Parathyroid adenoma (tissue), 2 donors: ENCODE data around the gene GGA2.

ENCODE experiments used
- H2AFZ ChIP-seq: fragments of 300-600 bp; sonication (generic); one replicate; pipeline ENCODE4 v1.7.0; 2017; ENCODE audit warnings: antibody characterized with exemption, mild to moderate bottlenecking
- H3K27ac ChIP-seq: fragments of 300-600 bp; sonication (generic); one replicate; pipeline ENCODE4 v1.7.0; 2017
- H3K27me3 ChIP-seq: fragments of 300-600 bp; sonication (generic); one replicate; pipeline ENCODE4 v1.7.0; 2017; ENCODE audit warnings: low read length; ENCODE audit not compliant: control insufficient read depth, insufficient read depth
- H3K36me3 ChIP-seq: fragments of 300-600 bp; sonication (generic); one replicate; pipeline ENCODE4 v1.7.0; 2017; ENCODE audit warnings: low read length; ENCODE audit not compliant: control insufficient read depth, insufficient read depth
- H3K4me1 ChIP-seq: fragments of 300-600 bp; sonication (generic); one replicate; pipeline ENCODE4 v1.7.0; 2017; ENCODE audit warnings: control low read depth
- H3K4me2 ChIP-seq: fragments of 300-600 bp; sonication (generic); one replicate; pipeline ENCODE4 v1.7.0; 2017; ENCODE audit warnings: low read length
- H3K4me3 ChIP-seq: fragments of 300-600 bp; sonication (generic); one replicate; pipeline ENCODE4 v1.7.0; 2017; ENCODE audit warnings: low read depth, low read length
- H3K79me2 ChIP-seq: fragments of 300-600 bp; sonication (generic); one replicate; pipeline ENCODE4 v1.7.0; 2017; ENCODE audit warnings: control low read depth
- H3K9ac ChIP-seq: fragments of 300-600 bp; sonication (generic); one replicate; pipeline ENCODE4 v1.7.0; 2017; ENCODE audit warnings: mild to moderate bottlenecking
- H3K9me3 ChIP-seq: fragments of 300-600 bp; sonication (generic); one replicate; pipeline ENCODE4 v1.7.0; 2017; ENCODE audit warnings: low read length; ENCODE audit not compliant: control insufficient read depth
- CTCF ChIP-seq: fragments of 300-600 bp; sonication (generic); IDR thresholded peaks from one replicate; pipeline ENCODE4 v1.7.0; 2017; ENCODE audit warnings: antibody characterized with exemption, mild to moderate bottlenecking
- donor health status: primary hyperparathyroidism.

GGA2 gene

DNA sequence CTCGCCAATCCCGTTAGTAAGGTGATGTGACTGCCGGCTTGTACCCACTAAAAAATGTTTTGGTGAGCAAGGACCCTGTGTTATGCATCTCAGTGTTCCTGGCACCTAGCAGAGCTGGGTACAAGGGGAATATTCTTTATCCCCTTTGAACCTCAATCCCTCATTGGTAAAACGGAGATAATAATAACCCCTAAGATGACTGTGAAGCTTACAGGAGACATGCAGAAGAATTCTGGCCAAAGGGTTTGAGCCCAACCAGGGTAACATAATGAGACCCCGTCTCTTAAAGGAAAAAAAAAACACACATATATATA is 896 bp downstream of the GGA2 start:
- H3K4me1 ChIP-seq, result peaks cover 13% of the 10 kb centered on the region

GRCh38 chr16:23508589-23509440 is 1.5 kb downstream of the GGA2 start:
- H3K79me2 ChIP-seq, result peaks cover 15% of the 10 kb centered on the region
- no peaks in the 10 kb centered on the region for H3K27me3 ChIP-seq
- peak overlapping the region; percentile 88 for H2AFZ ChIP-seq
- H3K36me3 ChIP-seq, result no peaks in the 10 kb centered on the region
- TF ChIP-seq CTCF, result no peak
- peak overlapping the region; percentile 45 for H3K27ac ChIP-seq
- H3K9me3 ChIP-seq, result no peaks in the 10 kb centered on the region
- H3K4me2 ChIP-seq, result peak overlapping the region; percentile 82
- peaks cover 15% of the 10 kb centered on the region for H3K4me1 ChIP-seq
- H3K4me3 ChIP-seq, result peak overlapping the region; percentile 63
- H3K9ac ChIP-seq, result no peak overlapping the region

More for the DNA sequence above, 896 bp downstream of the GGA2 start:
- H3K9me3 ChIP-seq, result no peaks in the 10 kb centered on the region
- H3K9ac ChIP-seq, result no peak overlapping the region
- peak overlapping the region; percentile 88 for H2AFZ ChIP-seq
- H3K27me3 ChIP-seq, result no peaks in the 10 kb centered on the region
- H3K4me2 ChIP-seq, result peak overlapping the region; percentile 82
- H3K36me3 ChIP-seq, result no peaks in the 10 kb centered on the region
- no peak for TF ChIP-seq CTCF
- peak overlapping the region; percentile 63 for H3K4me3 ChIP-seq
- H3K27ac ChIP-seq, result no peak overlapping the region
- H3K79me2 ChIP-seq, result peaks cover 15% of the 10 kb centered on the region

- Histone ChIP-seq H3K4me1 (peaks cover 15% of the 10 kb centered on the region), H3K27me3 (no peaks in the 10 kb centered on the region), H3K79me2 (peaks cover 26% of the 10 kb centered on the region), H3K9me3 (no peaks in the 10 kb centered on the region), H3K27ac (no peak overlapping the region), H2AFZ (no peak overlapping the region), H3K4me2 (no peak overlapping the region), H3K36me3 (no peaks in the 10 kb centered on the region), H3K4me3 (no peak overlapping the region), H3K9ac (no peak overlapping the region)
- no peak for TF ChIP-seq CTCF
These were observed 3.7 kb downstream of the GGA2 start for GRCh38 chr16:23506606-23506994.

DNA sequence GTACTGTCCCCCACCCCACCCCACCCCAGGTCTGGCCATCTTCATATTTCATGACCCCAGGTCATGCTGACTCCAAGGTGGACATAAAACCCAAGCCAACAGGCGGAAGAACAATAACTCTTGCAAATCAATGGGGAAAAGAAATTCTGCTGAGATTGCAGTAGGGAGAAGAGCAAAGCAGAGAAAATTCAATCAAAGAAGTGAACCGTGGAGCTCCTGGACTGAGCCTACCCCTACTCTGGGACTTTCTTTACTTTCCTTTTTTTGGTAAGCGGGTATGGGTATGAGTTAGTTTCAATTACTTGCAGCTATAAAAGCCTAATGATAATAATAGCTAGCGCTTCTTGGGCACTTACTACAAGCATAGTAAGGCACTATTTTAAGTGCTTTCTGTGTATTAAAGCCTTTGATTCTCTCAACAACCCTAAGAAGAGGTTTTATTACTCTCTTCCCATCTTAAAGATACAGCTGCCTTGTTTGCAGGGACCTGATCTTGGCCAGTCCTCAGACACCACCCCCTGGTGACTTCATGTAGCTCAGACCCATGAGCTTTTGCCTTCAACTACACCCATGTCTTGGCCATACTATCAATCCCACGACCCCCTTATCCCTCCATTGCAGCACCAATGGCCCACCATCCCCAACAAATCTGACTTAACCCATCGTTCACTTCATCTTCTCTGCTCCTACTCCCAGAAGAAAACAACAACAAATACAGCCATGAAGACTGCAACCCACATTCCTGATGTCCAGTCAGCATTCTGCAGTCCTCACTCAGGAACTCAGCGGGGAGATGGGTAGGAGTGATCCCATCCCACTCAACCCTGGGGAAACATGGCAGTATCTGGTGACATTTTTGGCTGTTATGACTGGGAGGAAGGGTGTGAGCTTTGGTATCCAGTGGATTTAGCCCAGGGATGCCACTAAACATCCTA is 4.4 kb downstream of the GGA2 start:
- Histone ChIP-seq H3K9me3 (no peaks in the 10 kb centered on the region), H3K9ac (no peak overlapping the region), H3K27me3 (no peaks in the 10 kb centered on the region), H3K27ac (no peak overlapping the region), H3K4me1 (peaks cover 18% of the 10 kb centered on the region), H3K79me2 (peaks cover 28% of the 10 kb centered on the region), H3K36me3 (no peaks in the 10 kb centered on the region), H2AFZ (no peak overlapping the region), H3K4me3 (no peak overlapping the region), H3K4me2 (peak overlapping the region; percentile 23)
- no peak for TF ChIP-seq CTCF
